Fibroblast of lung (primary cell): ENCODE measurements around the gene BARX2. TPM values are rescaled to one million over a fixed set of nuclear protein-coding genes. Genes with fewer than 3 reads are reported as not detected.

Experiments
- DNase-seq, 2 donors: peaks; one replicate each; pipeline versions ENCODE4 v3.0.0 to v3.0.0-alpha.2; 2010; ENCODE audit warnings: low read depth in 2 of 2
- H2AFZ ChIP-seq: 2 replicates; pipeline ENCODE4 v1.5.1; 2012; ENCODE audit warnings: low read length, control low read depth, inconsistent platforms
- H3K27ac ChIP-seq: 2 replicates; pipeline ENCODE4 v1.5.1; 2011; ENCODE audit warnings: low read length, control low read depth; ENCODE audit not compliant: insufficient read depth
- H3K27me3 ChIP-seq: 2 replicates; pipeline ENCODE4 v1.5.1; 2011; ENCODE audit warnings: mild to moderate bottlenecking, low read length; ENCODE audit not compliant: control insufficient read depth, insufficient read depth
- H3K36me3 ChIP-seq: 2 replicates; pipeline ENCODE4 v1.5.1; 2011; ENCODE audit warnings: low read length; ENCODE audit not compliant: control insufficient read depth, insufficient read depth
- H3K4me1 ChIP-seq: 2 replicates; pipeline ENCODE4 v1.5.1; 2011; ENCODE audit warnings: low read length; ENCODE audit not compliant: control insufficient read depth, insufficient read depth; ENCODE audit errors: extremely low read depth
- H3K4me2 ChIP-seq: 2 replicates; pipeline ENCODE4 v1.5.1; 2011; ENCODE audit warnings: low read length, control low read depth; ENCODE audit not compliant: insufficient read depth; ENCODE audit errors: extremely low read depth
- H3K4me3 ChIP-seq, 4 experiments: fragments of 200-600 bp in 1 of 4; sonication (generic) in 1 of 4; replicated peaks in 1 of 4; 2 replicates each; pipeline ENCODE4 v1.5.1; 2011 to 2016; ENCODE audit warnings: low read length in 4 of 4, low read depth in 3 of 4, mild to moderate bottlenecking in 3 of 4, control low read depth in 2 of 4, inconsistent platforms in 1 of 4, mixed read lengths in 1 of 4; ENCODE audit not compliant: insufficient read depth in 1 of 4; ENCODE audit errors: control extremely low read depth in 1 of 4
- H3K79me2 ChIP-seq: 2 replicates; pipeline ENCODE4 v1.5.1; 2012; ENCODE audit warnings: mild to moderate bottlenecking, low read length, inconsistent platforms; ENCODE audit not compliant: control insufficient read depth, insufficient read depth
- H3K9ac ChIP-seq: 2 replicates; pipeline ENCODE4 v1.5.1; 2011; ENCODE audit warnings: mild to moderate bottlenecking, low read length, control low read depth; ENCODE audit not compliant: insufficient read depth
- H3K9me3 ChIP-seq: 2 replicates; pipeline ENCODE4 v1.5.1; 2012; ENCODE audit warnings: low read depth, low read length; ENCODE audit not compliant: control insufficient read depth, insufficient read depth
- H4K20me1 ChIP-seq: 2 replicates; pipeline ENCODE4 v1.5.1; 2011; ENCODE audit warnings: low read length; ENCODE audit not compliant: control insufficient read depth, insufficient read depth; ENCODE audit errors: extremely low read depth
- CTCF ChIP-seq, 2 donors: IDR thresholded peaks in 1 of 2; conservative IDR thresholded peaks in 1 of 2; 1 replicate in 1 of 2; 2 replicates in 1 of 2; pipeline ENCODE4 v1.5.1; 2011 to 2012; ENCODE audit warnings: low read length in 2 of 2, control low read depth in 1 of 2, inconsistent platforms in 1 of 2, low read depth in 1 of 2, mild to moderate bottlenecking in 1 of 2
- EZH2 ChIP-seq: IDR thresholded peaks from 2 replicates; pipeline ENCODE4 v1.5.1; 2012; ENCODE audit warnings: low read length, control low read depth, mild to moderate bottlenecking; ENCODE audit errors: missing control alignments
- polyA plus RNA-seq, 2 donors: library from polyadenylated mRNA; depleted of rRNA in 1 of 2; stranded (reverse) in 1 of 2; unstranded in 1 of 2; fragments of >200 nt; gene quantifications; 2 replicates each; pipeline ENCODE4 v1.2.1, GENCODE V29; 2011 to 2012; ENCODE audit warnings: missing spikeins in 1 of 2
- total RNA-seq: library from RNA; depleted of rRNA; stranded (reverse); fragments of >200 nt; gene quantifications from 2 replicates; pipeline ENCODE4 v1.2.1, GENCODE V29; 2014

The BARX2 gene
- total and polyA plus RNA-seq, 2 donors (not counting 1 experiment from before 2014, with no cell fraction given): not detected

GRCh38 chr11:129392995-129393394 lies 17.3 kb downstream of the BARX2 start:
- no peak for TF ChIP-seq EZH2
- TF ChIP-seq CTCF (conservative IDR thresholded peaks at IDR 0.05 in 1 of 2, IDR thresholded peaks at IDR 0.05 in 1 of 2; ENCODE audit: low read depth in 1 of 2, low read length in 2 of 2): no peak
- no peaks in the 10 kb centered on the region for H3K27me3 ChIP-seq
- no peaks in the 10 kb centered on the region for H3K79me2 ChIP-seq
- H4K20me1 ChIP-seq: no peaks in the 10 kb centered on the region
- no peak for DNase-seq
- H3K27ac ChIP-seq: no peak overlapping the region
- H3K36me3 ChIP-seq: no peaks in the 10 kb centered on the region
- no peaks in the 10 kb centered on the region for H3K9me3 ChIP-seq
- H3K4me3 ChIP-seq: no peak overlapping the region
- no peak overlapping the region for H3K9ac ChIP-seq
- H3K4me2 ChIP-seq: no peak overlapping the region
- H2AFZ ChIP-seq: no peak overlapping the region
- H3K4me1 ChIP-seq: no peaks in the 10 kb centered on the region

- no peaks in the 10 kb centered on the region for H3K27me3 ChIP-seq
Observed at GRCh38 chr11:129394709-129395108, 19.1 kb downstream of the BARX2 start.

GRCh38 chr11:129395432-129395831 lies 19.8 kb downstream of the BARX2 start:
- DNase-seq: no peak
- Histone ChIP-seq H3K4me1 (no peaks in the 10 kb centered on the region), H3K4me3 (no peak overlapping the region), H3K9me3 (no peaks in the 10 kb centered on the region), H3K4me2 (no peak overlapping the region), H3K79me2 (no peaks in the 10 kb centered on the region), H3K27ac (no peak overlapping the region), H3K9ac (no peak overlapping the region), H3K27me3 (no peaks in the 10 kb centered on the region), H3K36me3 (no peaks in the 10 kb centered on the region), H4K20me1 (no peaks in the 10 kb centered on the region), H2AFZ (no peak overlapping the region)
- TF ChIP-seq EZH2 (no peak), CTCF (conservative IDR thresholded peaks at IDR 0.05 in 1 of 2, IDR thresholded peaks at IDR 0.05 in 1 of 2; ENCODE audit: low read depth in 1 of 2, low read length in 2 of 2) (no peak)

More at GRCh38 chr11:129394709-129395108, 19.1 kb downstream of the BARX2 start:
- Histone ChIP-seq H3K36me3 (no peaks in the 10 kb centered on the region), H4K20me1 (no peaks in the 10 kb centered on the region), H3K9ac (no peak overlapping the region), H3K4me2 (no peak overlapping the region), H3K27ac (no peak overlapping the region), H2AFZ (no peak overlapping the region), H3K79me2 (no peaks in the 10 kb centered on the region), H3K4me3 (no peak overlapping the region), H3K4me1 (no peaks in the 10 kb centered on the region), H3K9me3 (no peaks in the 10 kb centered on the region)
- no peak for TF ChIP-seq CTCF (conservative IDR thresholded peaks at IDR 0.05 in 1 of 2, IDR thresholded peaks at IDR 0.05 in 1 of 2; ENCODE audit: low read depth in 1 of 2, low read length in 2 of 2)
- no peak for TF ChIP-seq EZH2
- DNase-seq: no peak
